ENCODE measurements around the gene BTBD19. TPM values are rescaled to one million over a fixed set of nuclear protein-coding genes. Genes with fewer than 3 reads are reported as not detected.
A peak's percentile ranks its signal among the peaks of the same experiment; 100 is the strongest.

The BTBD19 gene
- total RNA-seq, 4 donors from 2014 or later = 1.2 to 7.3 (median 4.4) TPM

DNA sequence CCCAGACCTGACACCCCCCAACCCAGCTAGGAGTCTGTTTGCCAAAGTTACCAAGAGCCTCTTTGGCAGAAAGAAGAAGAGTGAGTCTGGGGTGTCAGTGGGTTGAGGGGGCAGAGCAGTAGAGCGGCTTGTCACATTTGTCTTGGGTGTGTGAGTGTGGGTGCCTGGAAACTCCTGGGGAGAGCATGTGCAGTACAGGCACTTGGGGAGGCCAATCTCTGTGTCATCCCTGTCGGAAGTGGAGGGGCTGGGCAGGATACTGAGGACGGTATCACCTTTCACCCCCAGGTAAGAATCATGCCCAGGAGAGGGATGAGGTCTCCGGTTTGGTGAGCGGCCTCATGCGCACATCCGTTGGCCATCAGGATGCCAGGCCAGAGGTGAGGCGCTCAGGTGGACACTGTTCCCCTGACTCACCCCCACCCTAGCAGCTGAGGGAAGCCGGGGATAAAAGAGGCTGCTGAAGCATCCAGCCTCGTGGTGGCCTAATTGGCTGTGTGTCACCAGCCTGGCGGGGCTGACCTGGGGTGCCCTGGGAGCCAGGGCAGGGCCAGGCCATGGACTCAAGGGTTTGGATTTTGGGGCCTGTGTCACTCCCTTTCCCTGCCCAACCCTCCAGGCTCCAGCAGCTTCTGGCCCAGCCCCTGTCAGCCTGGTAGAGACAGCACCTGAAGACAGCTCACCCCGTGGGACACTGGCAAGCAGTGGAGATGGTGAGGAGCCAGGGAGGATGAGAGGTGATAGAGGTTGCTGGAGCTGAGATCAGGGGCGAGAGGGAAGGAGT lies 4.8 kb upstream of the BTBD19 start:
- H3K9me3 ChIP-seq = no peaks in the 10 kb centered on the region
- peak overlapping the region; percentile 35 for H3K27ac ChIP-seq
- H3K27me3 ChIP-seq = no peaks in the 10 kb centered on the region
- peaks cover 44% of the 10 kb centered on the region for H3K36me3 ChIP-seq
- no peak overlapping the region for H3K4me3 ChIP-seq
- peaks cover 69% of the 10 kb centered on the region for H3K4me1 ChIP-seq
- TF ChIP-seq EP300 (IDR thresholded peaks at IDR 0.05) (no peak), POLR2AphosphoS5 (IDR thresholded peaks at IDR 0.05) (no peak), POLR2A (IDR thresholded peaks at IDR 0.05) (no peak)
- TF ChIP-seq, protein P1, sequence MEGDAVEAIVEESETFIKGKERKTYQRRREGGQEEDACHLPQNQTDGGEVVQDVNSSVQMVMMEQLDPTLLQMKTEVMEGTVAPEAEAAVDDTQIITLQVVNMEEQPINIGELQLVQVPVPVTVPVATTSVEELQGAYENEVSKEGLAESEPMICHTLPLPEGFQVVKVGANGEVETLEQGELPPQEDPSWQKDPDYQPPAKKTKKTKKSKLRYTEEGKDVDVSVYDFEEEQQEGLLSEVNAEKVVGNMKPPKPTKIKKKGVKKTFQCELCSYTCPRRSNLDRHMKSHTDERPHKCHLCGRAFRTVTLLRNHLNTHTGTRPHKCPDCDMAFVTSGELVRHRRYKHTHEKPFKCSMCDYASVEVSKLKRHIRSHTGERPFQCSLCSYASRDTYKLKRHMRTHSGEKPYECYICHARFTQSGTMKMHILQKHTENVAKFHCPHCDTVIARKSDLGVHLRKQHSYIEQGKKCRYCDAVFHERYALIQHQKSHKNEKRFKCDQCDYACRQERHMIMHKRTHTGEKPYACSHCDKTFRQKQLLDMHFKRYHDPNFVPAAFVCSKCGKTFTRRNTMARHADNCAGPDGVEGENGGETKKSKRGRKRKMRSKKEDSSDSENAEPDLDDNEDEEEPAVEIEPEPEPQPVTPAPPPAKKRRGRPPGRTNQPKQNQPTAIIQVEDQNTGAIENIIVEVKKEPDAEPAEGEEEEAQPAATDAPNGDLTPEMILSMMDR (IDR thresholded peaks at IDR 0.05) = no peak
- DNase-seq (ENCODE audit: low spot score in 2 of 2) = peak; percentile 69 to 75
- WGBS = 76% methylated on average over 3 of the region's 13 CpGs

DNA sequence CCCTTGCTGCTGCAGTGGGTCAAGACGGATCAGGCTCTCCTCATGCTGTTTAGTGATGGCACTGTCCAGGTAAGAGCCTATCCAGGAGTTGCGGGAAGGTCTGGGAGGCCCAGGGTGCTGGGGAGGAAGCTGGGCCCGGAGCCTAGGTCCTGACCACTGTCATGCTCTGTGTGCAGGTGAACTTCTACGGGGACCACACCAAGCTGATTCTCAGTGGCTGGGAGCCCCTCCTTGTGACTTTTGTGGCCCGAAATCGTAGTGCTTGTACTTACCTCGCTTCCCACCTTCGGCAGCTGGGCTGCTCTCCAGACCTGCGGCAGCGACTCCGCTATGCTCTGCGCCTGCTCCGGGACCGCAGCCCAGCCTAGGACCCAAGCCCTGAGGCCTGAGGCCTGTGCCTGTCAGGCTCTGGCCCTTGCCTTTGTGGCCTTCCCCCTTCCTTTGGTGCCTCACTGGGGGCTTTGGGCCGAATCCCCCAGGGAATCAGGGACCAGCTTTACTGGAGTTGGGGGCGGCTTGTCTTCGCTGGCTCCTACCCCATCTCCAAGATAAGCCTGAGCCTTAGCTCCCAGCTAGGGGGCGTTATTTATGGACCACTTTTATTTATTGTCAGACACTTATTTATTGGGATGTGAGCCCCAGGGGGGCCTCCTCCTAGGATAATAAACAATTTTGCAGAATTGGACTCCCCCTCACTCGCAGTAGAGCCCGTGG lies 2.9 kb upstream of the BTBD19 start:
- no peak overlapping the region for H3K4me3 ChIP-seq
- H3K27ac ChIP-seq = peak overlapping the region; percentile 16
- TF ChIP-seq, protein P1 (IDR thresholded peaks at IDR 0.05) = no peak
- TF ChIP-seq POLR2A (IDR thresholded peaks at IDR 0.05) (no peak), POLR2AphosphoS5 (IDR thresholded peaks at IDR 0.05) (no peak), EP300 (IDR thresholded peaks at IDR 0.05) (no peak)
- peak; percentile 63 to 70 for DNase-seq (ENCODE audit: low spot score in 2 of 2)
- H3K36me3 ChIP-seq = peaks cover 44% of the 10 kb centered on the region
- peaks cover 80% of the 10 kb centered on the region for H3K4me1 ChIP-seq
- no peaks in the 10 kb centered on the region for H3K9me3 ChIP-seq
- WGBS = 88% methylated on average over 18 of the region's 20 CpGs
- no peaks in the 10 kb centered on the region for H3K27me3 ChIP-seq

- over 99% methylated on average over 18 of the region's 70 CpGs for WGBS
- H3K27me3 ChIP-seq = no peaks in the 10 kb centered on the region
- H3K4me1 ChIP-seq = peaks cover 83% of the 10 kb centered on the region
- peak; percentile 74 to 81 for DNase-seq (ENCODE audit: low spot score in 2 of 2)
- H3K36me3 ChIP-seq = peaks cover 44% of the 10 kb centered on the region
- H3K27ac ChIP-seq = peak overlapping the region; percentile 94
- H3K9me3 ChIP-seq = no peaks in the 10 kb centered on the region
- TF ChIP-seq EP300 (IDR thresholded peaks at IDR 0.05) (no peak), POLR2A (IDR thresholded peaks at IDR 0.05) (no peak)
- TF ChIP-seq, protein P1 (IDR thresholded peaks at IDR 0.05) = no peak
- no peak overlapping the region for H3K4me3 ChIP-seq
Observed at GRCh38 chr1:44806025-44806703, 2.2 kb upstream of the BTBD19 start.

GRCh38 chr1:44806704-44807363 lies 1.5 kb upstream of the BTBD19 start, which contains the start of gene DYNLT4:
DYNLT4 (minus strand) TSS chr1:44807351; CDS start chr1:44806668, 683 bp downstream.
- Histone ChIP-seq H3K4me1 (peaks cover 83% of the 10 kb centered on the region), H3K36me3 (peaks cover 44% of the 10 kb centered on the region), H3K27ac (peak within 1 kb of the TSS; percentile 94), H3K4me3 (peak within 1 kb of the TSS; percentile 33), H3K9me3 (no peaks in the 10 kb centered on the region), H3K27me3 (no peaks in the 10 kb centered on the region)
- peak in 1 of 2 donors; percentile 62 for DNase-seq (ENCODE audit: low spot score in 2 of 2)
- 0% methylated on average over 2 of the region's 7 CpGs for WGBS
- no peak for TF ChIP-seq EP300 (IDR thresholded peaks at IDR 0.05)

DNA sequence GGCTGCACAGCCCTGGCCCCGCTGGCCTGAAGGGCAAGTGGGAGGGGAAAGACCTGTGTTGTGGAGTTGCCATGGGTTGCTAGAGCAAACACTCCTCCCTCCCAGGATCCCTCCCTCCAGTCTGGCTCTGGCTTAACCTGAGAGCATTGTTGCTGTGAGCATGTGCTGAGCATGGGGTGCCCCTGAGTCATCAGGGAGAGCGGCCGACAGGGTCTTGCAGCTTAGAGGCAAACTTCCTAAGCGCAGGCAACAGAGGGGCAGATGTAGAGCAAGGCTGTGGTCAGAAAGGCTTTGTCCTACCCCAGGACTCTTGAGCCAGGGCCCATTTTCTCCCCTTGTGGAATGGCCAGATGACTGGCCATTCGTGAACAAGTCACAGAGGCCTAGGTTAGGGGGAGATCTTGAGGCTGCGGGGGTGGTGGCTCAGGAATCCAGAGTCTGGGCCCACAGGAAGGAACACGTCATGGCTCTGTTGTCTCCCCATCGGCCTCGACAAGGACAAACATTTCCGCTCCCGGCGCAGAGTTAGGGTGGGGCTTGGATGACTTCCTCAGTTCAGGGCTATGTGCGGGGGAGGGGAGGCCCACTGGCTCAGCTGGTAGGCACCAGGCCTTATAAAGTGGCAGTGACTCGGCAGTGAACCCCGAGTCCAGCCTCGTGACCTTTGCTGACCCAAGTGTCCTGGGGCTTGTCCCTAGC lies 810 bp upstream of the BTBD19 start:
- TF ChIP-seq POLR2AphosphoS5 (IDR thresholded peaks at IDR 0.05) = peak; percentile 68 to 92 (median 84)
- no peak for TF ChIP-seq EP300 (IDR thresholded peaks at IDR 0.05)
- TF ChIP-seq, protein P1 (IDR thresholded peaks at IDR 0.05) = no peak
- peak; percentile 7 to 55 for TF ChIP-seq POLR2A (IDR thresholded peaks at IDR 0.05)
- no peaks in the 10 kb centered on the region for H3K27me3 ChIP-seq
- peak overlapping the region; percentile 94 for H3K27ac ChIP-seq
- 0% methylated on average over 9 of the region's 16 CpGs for WGBS
- peak overlapping the region; percentile 33 for H3K4me3 ChIP-seq
- peak; percentile 99 for DNase-seq (ENCODE audit: low spot score in 2 of 2)
- H3K36me3 ChIP-seq = peaks cover 40% of the 10 kb centered on the region
- no peaks in the 10 kb centered on the region for H3K9me3 ChIP-seq
- peaks cover 83% of the 10 kb centered on the region for H3K4me1 ChIP-seq
